ENCODE data around the gene PHC2.

Gene PHC2

GRCh38 chr1:33366762-33367484 is 64.0 kb downstream of the PHC2 start:
- DNase-seq = no peak

- DNase-seq = no peak
These were observed 65.3 kb downstream of the PHC2 start for GRCh38 chr1:33365560-33365997.

GRCh38 chr1:33364565-33364918 is 66.4 kb downstream of the PHC2 start:
- no peak for DNase-seq

- DNase-seq = no peak
These were observed 67.4 kb downstream of the PHC2 start for GRCh38 chr1:33363470-33363861.

GRCh38 chr1:33363021-33363420 is 67.9 kb downstream of the PHC2 start:
- no peak for DNase-seq

- DNase-seq = no peak
These were observed 69.2 kb downstream of the PHC2 start for GRCh38 chr1:33361532-33362235.

GRCh38 chr1:33360367-33360766 is 70.5 kb downstream of the PHC2 start:
- DNase-seq = no peak

- DNase-seq = no peak
These were observed 71.0 kb downstream of the PHC2 start for GRCh38 chr1:33359931-33360330.

GRCh38 chr1:33358795-33359503 is 71.9 kb downstream of the PHC2 start:
- DNase-seq = no peak

- no peak for DNase-seq
These were observed 72.6 kb downstream of the PHC2 start for GRCh38 chr1:33358114-33358794.

- DNase-seq = no peak
These were observed 73.8 kb downstream of the PHC2 start for GRCh38 chr1:33357099-33357498.

GRCh38 chr1:33354707-33355316 is 76.1 kb downstream of the PHC2 start:
- no peak for DNase-seq

- DNase-seq = no peak
These were observed 77.4 kb downstream of the PHC2 start for GRCh38 chr1:33353531-33353930.

- no peak for DNase-seq
These were observed 79.6 kb downstream of the PHC2 start for GRCh38 chr1:33351281-33351660.

- no peak for DNase-seq
These were observed 80.1 kb downstream of the PHC2 start for GRCh38 chr1:33350611-33351280.

- peak; percentile 68 for DNase-seq
These were observed 80.9 kb downstream of the PHC2 start for GRCh38 chr1:33349778-33350610.

- DNase-seq = no peak
These were observed 81.7 kb downstream of the PHC2 start for GRCh38 chr1:33349081-33349759.

GRCh38 chr1:33348676-33349080 is 82.2 kb downstream of the PHC2 start:
- no peak for DNase-seq

- DNase-seq = no peak
These were observed 82.7 kb downstream of the PHC2 start for GRCh38 chr1:33348194-33348593.

GRCh38 chr1:33347650-33347992 is 83.3 kb downstream of the PHC2 start:
- peak; percentile 61 for DNase-seq

Measured in NCI-H446 treated with DMSO at 0.1 percent for 48 hours (cell line).